K562 (cell line): ENCODE results near the gene GRWD1. TPM values are rescaled to one million over a fixed set of nuclear protein-coding genes. Genes with fewer than 3 reads are reported as not detected.

ENCODE experiments used
- CHAMP1 ChIP-seq: fragments of 450-650 bp; IDR thresholded peaks from 2 replicates; pipeline ENCODE4 v1.6.1; 2016; ENCODE audit warnings: mild to moderate bottlenecking
- MXI1 ChIP-seq: IDR thresholded peaks from 2 replicates; pipeline ENCODE4 v1.6.1; 2011; ENCODE audit warnings: low read depth, mild to moderate bottlenecking, improper control_type of control experiment, low read length
- NFATC3 ChIP-seq: fragments of 450-650 bp; IDR thresholded peaks from 2 replicates; pipeline ENCODE4 v1.6.1; 2017; ENCODE audit warnings: mild to moderate bottlenecking
- NONO ChIP-seq, 2 experiments: fragments of 200-400 bp in 1 of 2; fragments of 450-650 bp in 1 of 2; formaldehyde crosslinking in 1 of 2; IDR thresholded peaks; 2 replicates each; pipeline ENCODE4 v1.6.1; 2017; ENCODE audit warnings: low read depth in 2 of 2, mild to moderate bottlenecking in 2 of 2, moderate library complexity in 2 of 2, low read length in 1 of 2
- RBM34 ChIP-seq: fragments of 200-400 bp; formaldehyde crosslinking; IDR thresholded peaks from 2 replicates; pipeline ENCODE4 v1.6.1; 2018; ENCODE audit warnings: low read length, borderline replicate concordance; ENCODE audit not compliant: insufficient read depth
- REST ChIP-seq, 2 experiments: fragments of 450-650 bp; formaldehyde crosslinking in 1 of 2; IDR thresholded peaks; 2 replicates each; pipeline versions ENCODE4 v1.4.0 to v1.6.1; 2014 to 2020; ENCODE audit warnings: mild to moderate bottlenecking in 2 of 2, borderline replicate concordance in 1 of 2, low read depth in 1 of 2
- SP2 ChIP-seq: IDR thresholded peaks from 2 replicates; pipeline ENCODE4 v1.6.1; 2011; ENCODE audit warnings: mild to moderate bottlenecking, low read depth, low read length, moderate library complexity; ENCODE audit not compliant: poor library complexity, severe bottlenecking; ENCODE audit errors: extremely low read depth
- TCF7L2 ChIP-seq: fragments of 150-350 bp; IDR thresholded peaks from 2 replicates; pipeline ENCODE4 v1.6.1; 2016; ENCODE audit warnings: low read depth, mild to moderate bottlenecking, low read length, moderate library complexity
- TGIF2 ChIP-seq: sonication (generic); formaldehyde crosslinking; IDR thresholded peaks from 2 replicates; pipeline ENCODE4 v1.8.1; 2022; ENCODE audit warnings: mild to moderate bottlenecking, missing genetic modification reagents, moderate library complexity
- ZBTB33 ChIP-seq: sonication (generic); formaldehyde crosslinking; IDR thresholded peaks from 2 replicates; pipeline ENCODE4 v1.8.1; 2023; ENCODE audit warnings: mild to moderate bottlenecking, missing genetic modification reagents
- ZBTB7A ChIP-seq: IDR thresholded peaks from 2 replicates; pipeline ENCODE4 v1.6.1; 2011; ENCODE audit warnings: low read depth, mild to moderate bottlenecking, low read length, moderate library complexity, borderline replicate concordance; ENCODE audit not compliant: control insufficient read depth
- ZNF324 ChIP-seq: fragments of 250-450 bp; sonication (Bioruptor Pico); IDR thresholded peaks from 2 replicates; pipeline ENCODE4 v1.4.0; 2020; ENCODE audit warnings: mild to moderate bottlenecking
- ZNF444 ChIP-seq: fragments of 250-450 bp; sonication (Bioruptor Pico); IDR thresholded peaks from 2 replicates; pipeline ENCODE4 v1.4.0; 2020; ENCODE audit warnings: mild to moderate bottlenecking, moderate library complexity
- ZNF445 ChIP-seq: fragments of 250-450 bp; sonication (Bioruptor Pico); IDR thresholded peaks from 2 replicates; pipeline ENCODE4 v1.4.0; 2020; ENCODE audit warnings: low read depth, mild to moderate bottlenecking, moderate library complexity
- polyA plus RNA-seq, 8 experiments: library from polyadenylated mRNA; depleted of rRNA in 4 of 8; stranded (reverse) in 5 of 8; unstranded in 3 of 8; fragments of >200 nt; fragmentation: Nextera tagmentation in 2 of 8; fragmentation: Illumina TruSeq in 1 of 8; extraction: Ambion mirVana in 2 of 8; extraction: Trizol in 1 of 8; gene quantifications; 2 replicates each; pipeline versions ENCODE4 v1.2.1 to v1.2.3, GENCODE V29; 2011 to 2014; ENCODE audit warnings: inconsistent platforms in 1 of 8, missing spikeins in 1 of 8
- total RNA-seq, 7 experiments: library from RNA; depleted of rRNA in 6 of 7; stranded (reverse); fragments of >200 nt in 6 of 7; fragmentation: Illumina TruSeq in 2 of 7; extraction: Trizol in 2 of 7; gene quantifications; 2 replicates each; pipeline versions ENCODE4 v1.2.1 to v1.2.3, GENCODE V29; 2011 to 2021; ENCODE audit warnings: low replicate concordance in 1 of 7

The GRWD1 gene
- total and polyA plus RNA-seq, 9 of the 15 experiments (the other 6 are each of a cell fraction or from before 2014, with no cell fraction given) = 1.5 to 87.2 (median 24.5) TPM

GRCh38 chr19:48506138-48506733, 60.5 kb downstream of the GRWD1 start (continued):
- TF ChIP-seq REST (IDR thresholded peaks at IDR 0.05; ENCODE audit: borderline replicate concordance) (peak; percentile 91), REST (CRISPR knock-in tag; IDR thresholded peaks at IDR 0.05; ENCODE audit: low read depth) (no peak), ZBTB7A (no peak), MXI1 (no peak), TCF7L2 (no peak), NFATC3 (no peak), TGIF2 (CRISPR knock-in tag) (no peak), RBM34 (no peak), ZNF444 (CRISPR knock-in tag) (no peak), SP2 (no peak), NONO (IDR thresholded peaks at IDR 0.05; ENCODE audit: low read depth in 2 of 2, low read length in 1 of 2) (no peak), CHAMP1 (no peak), ZNF445 (CRISPR knock-in tag) (no peak), ZBTB33 (peak; percentile 81), ZNF324 (CRISPR knock-in tag) (no peak)
